Anterior cingulate cortex (tissue), 58 donors: ENCODE results near the gene KLHDC9.

Experiments
- DNase-seq, 58 donors: peaks; one replicate each; lab custom pipeline; 2025; lab: John Stamatoyannopoulos, UW

The KLHDC9 gene

GRCh38 chr1:161128591-161129420 is 30.6 kb downstream of the KLHDC9 start:
- no peak for DNase-seq

- DNase-seq = no peak
These were observed 32.1 kb downstream of the KLHDC9 start for GRCh38 chr1:161130266-161130665.

GRCh38 chr1:161131523-161132409 is 33.6 kb downstream of the KLHDC9 start:
- peak in 12 of 58 donors; percentile 5 to 49 (median 32) for DNase-seq

- peak; percentile 66 to 98 (median 92) for DNase-seq
These were observed 34.5 kb downstream of the KLHDC9 start, which contains the start of gene DEDD for GRCh38 chr1:161132410-161133219. TSS of gene DEDD (minus strand) at chr1:161132667. CDS start at chr1:161124462, 8,205 bp downstream.

- peak in 1 of 58 donors; percentile 33 for DNase-seq
These were observed 35.1 kb downstream of the KLHDC9 start for GRCh38 chr1:161133220-161133740.

- DNase-seq = no peak
These were observed 39.7 kb downstream of the KLHDC9 start for GRCh38 chr1:161137881-161138280.

GRCh38 chr1:161138431-161138830 is 40.3 kb downstream of the KLHDC9 start:
- no peak for DNase-seq

- peak in 3 of 58 donors; percentile 3 to 22 (median 11) for DNase-seq
These were observed 41.6 kb downstream of the KLHDC9 start for GRCh38 chr1:161139766-161140165.

- DNase-seq = no peak
These were observed 42.7 kb downstream of the KLHDC9 start for GRCh38 chr1:161140755-161141400.

GRCh38 chr1:161145832-161146231 is 47.7 kb downstream of the KLHDC9 start:
- DNase-seq = no peak
